GM18511 (cell line): Measurements from ENCODE around the gene PTAFR.
"Not testable (repeated sequence)": the region's sequence is repeated elsewhere in the genome, so short reads cannot be mapped to it uniquely, and the experiment has no call there.

Experiments used
- ATAC-seq: cut with Tn5 transposase; IDR thresholded peaks from one replicate; pipeline ENCODE4 v1.9.1; 2021; ENCODE audit warnings: mild to moderate bottlenecking, moderate library complexity; ENCODE audit not compliant: unreplicated experiment

PTAFR gene

GRCh38 chr1:28145728-28146127 is 30.8 kb downstream of the PTAFR start:
- ATAC-seq, result no peak

- peak; percentile 82 for ATAC-seq
Observed at GRCh38 chr1:28144203-28145135, 32.0 kb downstream of the PTAFR start.

DNA sequence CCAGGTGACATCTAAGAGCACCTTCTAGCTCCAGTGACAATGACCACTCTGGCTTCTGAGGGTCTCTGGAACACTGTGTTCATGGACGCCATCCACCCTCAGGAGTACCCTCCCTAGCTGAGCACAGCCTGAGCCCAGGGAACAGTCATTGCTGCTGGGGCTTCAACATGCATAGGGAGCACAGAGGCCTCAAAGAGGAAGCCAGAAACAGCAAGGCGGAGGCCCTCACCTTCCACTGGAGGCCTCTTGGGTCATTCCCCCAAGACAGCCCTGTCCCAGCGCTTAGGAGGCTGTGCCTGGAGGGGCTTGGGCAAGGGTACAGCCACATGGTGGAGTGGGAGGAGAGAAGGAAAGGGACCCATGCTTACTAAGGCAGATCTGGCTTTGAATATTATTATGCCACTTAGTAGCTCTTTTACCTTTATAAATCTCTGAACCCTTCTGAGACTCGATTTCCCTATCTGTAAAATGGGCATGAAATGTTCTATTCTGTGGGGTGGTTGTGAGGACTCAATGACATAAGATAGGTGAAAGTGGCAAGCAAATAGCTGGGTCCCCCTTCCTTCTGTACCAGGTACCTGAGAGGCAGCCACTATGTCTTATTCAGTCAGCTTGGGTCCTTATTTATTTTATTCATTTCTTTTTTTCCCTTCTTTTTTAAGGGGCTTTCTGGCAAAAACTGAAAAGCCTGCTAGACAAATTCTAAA is 32.8 kb downstream of the PTAFR start:
- no peak for ATAC-seq

GRCh38 chr1:28141685-28142084 is 34.8 kb downstream of the PTAFR start:
- ATAC-seq, result no peak

- not testable (repeated sequence) for ATAC-seq
Observed at GRCh38 chr1:28139866-28140265, 36.6 kb downstream of the PTAFR start.

DNA sequence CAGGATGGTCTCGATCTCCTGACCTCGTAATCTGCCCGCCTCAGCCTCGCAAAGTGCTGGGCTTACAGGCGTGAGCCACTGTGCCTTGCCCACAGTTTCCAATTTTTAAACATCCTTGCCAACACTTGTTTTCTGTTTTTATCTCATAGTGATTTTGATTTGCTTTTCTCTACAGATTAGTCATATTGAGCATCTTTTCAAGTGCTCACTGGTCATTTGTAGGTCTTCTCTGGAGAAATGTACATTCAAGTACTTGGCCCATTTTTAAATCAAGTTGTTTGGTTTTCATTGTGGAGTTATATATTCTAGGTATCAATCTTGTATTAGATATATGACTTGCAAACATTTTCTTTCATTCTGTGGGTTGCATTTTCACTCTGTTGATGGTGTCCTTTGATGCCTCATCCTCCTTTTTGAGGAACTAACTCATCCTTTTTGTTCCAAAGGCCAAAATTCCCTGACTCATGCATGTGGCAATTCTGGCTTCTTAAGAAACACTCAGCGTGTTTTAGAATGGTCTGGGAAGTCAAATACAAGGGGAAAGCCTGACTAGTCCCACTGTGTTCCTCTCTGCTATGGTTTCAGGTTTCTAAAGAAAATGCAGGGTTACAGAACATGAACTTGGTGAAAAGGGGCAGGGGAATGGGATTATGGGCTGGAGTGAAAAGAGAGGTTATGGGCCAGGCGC is 37.3 kb downstream of the PTAFR start:
- ATAC-seq, result no peak

DNA sequence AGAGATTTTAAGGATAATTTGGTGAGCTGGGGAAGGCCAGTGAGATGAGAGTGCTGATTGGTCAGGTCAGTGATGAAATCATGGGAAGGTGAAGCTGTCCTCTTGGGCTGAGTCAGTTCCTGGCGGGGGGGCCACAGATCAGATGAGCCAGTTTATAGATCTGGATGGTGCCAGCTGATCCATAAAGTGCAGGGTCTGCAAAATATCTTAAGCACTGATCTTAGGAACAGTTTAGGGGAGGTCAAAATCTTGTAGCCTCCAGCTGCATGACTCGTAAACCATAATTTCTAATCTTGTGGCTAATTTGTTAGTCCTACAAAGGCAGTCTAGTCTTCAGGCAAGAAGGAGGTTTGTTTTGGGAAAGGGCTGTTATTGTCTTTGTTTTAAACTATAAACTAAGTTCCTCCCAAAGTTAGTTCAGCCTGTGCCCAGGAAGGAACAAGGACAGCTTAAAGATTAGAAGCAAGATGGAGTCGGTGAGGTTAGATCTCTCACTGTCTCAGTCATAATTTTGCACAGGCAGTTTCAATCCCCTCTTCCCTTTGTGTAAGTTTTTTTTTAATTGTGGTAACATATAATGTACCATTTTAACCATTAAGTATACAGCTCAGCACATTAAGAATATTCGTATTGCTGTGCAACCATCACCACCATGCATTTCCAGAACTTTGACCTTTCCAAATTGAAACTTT is 39.4 kb downstream of the PTAFR start:
- no peak for ATAC-seq

GRCh38 chr1:28136169-28136921 is 40.1 kb downstream of the PTAFR start:
- no peak for ATAC-seq

GRCh38 chr1:28135371-28136168 is 40.9 kb downstream of the PTAFR start:
- no peak for ATAC-seq

- ATAC-seq, result no peak
Observed at GRCh38 chr1:28134651-28135207, 41.8 kb downstream of the PTAFR start.

- ATAC-seq, result no peak
Observed at GRCh38 chr1:28132171-28133167, 44.0 kb downstream of the PTAFR start.

DNA sequence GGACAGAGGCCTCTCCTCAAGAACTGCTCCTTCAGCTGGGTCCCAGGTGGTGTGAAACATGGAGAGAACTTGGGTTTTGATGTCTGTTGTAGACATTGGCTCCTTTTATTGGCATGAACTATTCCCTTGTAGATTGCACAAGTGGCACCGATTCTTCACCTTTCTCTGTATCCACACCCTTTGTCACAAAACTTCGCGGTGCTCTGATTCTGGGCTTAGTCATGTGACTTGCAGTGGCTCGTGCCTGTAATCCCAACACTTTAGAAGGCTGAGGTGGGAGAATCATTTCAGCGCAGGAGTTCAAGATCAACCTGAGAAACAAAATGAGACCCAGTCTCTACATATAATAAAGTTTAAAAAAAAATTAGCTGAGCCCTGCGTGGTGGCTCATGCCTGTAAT is 45.6 kb downstream of the PTAFR start:
- no peak for ATAC-seq

DNA sequence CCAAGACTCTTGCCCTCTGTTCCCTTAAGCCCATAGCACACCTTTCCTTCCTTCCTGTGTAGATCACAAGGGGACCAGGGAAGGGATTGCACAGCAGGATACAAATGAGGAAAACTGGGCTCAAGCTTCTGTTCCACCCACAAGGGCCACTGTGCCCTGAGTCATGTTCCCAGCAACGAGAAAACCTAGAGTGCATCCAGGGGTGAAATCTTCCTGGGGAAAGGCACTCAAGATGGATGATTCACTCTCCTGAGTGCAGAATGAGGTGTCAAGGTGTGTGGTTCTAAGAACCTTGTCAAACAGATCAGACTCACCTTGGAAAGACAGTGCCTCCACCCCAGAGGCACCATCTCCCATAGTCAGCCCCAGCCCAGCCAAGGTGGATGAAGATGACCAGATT is 47.3 kb downstream of the PTAFR start:
- no peak for ATAC-seq

GRCh38 chr1:28127617-28128257 is 48.8 kb downstream of the PTAFR start:
- peak; percentile 86 for ATAC-seq

DNA sequence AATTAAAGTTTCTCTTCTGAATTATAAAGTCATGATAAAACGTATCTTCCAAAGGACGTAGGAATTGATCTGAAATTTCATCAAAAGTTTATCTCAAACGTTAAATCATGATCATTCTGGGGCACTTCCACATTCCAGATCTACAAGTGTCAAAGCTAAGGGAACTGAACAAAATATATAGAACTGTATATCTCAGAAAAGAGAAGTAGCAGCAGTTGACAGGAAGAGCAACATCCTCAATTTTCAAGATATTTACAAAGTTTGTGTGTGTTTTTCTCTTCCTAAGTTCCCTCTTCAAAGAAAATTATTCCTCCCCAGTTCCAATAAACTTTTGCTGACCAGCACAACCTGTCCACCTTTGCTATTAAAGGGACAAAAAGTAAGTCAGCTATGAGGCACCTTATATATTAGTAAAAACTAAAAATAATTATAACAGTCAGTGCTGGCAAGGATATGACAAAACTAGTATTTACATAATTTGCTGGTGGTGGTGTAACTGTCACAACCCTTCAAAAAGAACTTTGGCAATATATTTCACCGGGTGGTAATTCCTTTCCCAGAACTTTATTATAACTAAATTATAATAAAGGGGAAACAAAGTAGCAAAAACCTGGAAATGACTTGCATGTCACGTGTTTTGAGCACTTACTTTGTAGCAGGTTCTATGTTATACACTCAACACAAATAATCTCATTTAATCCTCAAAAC is 49.6 kb downstream of the PTAFR start:
- ATAC-seq, result no peak

- ATAC-seq, result no peak
Observed at GRCh38 chr1:28126212-28126611, 50.3 kb downstream of the PTAFR start.

- ATAC-seq, result no peak
Observed at GRCh38 chr1:28123461-28123961, 53.0 kb downstream of the PTAFR start.
